GM10266 (cell line): ENCODE data around the gene CTSA.
"Not testable (repeated sequence)": the region's sequence is repeated elsewhere in the genome, so short reads cannot be mapped to it uniquely, and the experiment has no call there.

ENCODE experiments used
- DNase-seq: peaks from one replicate; pipeline ENCODE4 v3.0.0; 2012; ENCODE audit errors: extremely low spot score
- CTCF ChIP-seq: IDR thresholded peaks from 2 replicates; pipeline ENCODE4 v1.5.1; 2012; ENCODE audit warnings: mild to moderate bottlenecking, low read depth; ENCODE audit not compliant: control insufficient read depth, insufficient read depth; ENCODE audit errors: missing control alignments

Gene CTSA

GRCh38 chr20:45897289-45897688 is 6.2 kb downstream of the CTSA start:
- DNase-seq = no peak
- TF ChIP-seq CTCF = no peak

GRCh38 chr20:45897692-45898091 is 6.6 kb downstream of the CTSA start:
- DNase-seq = no peak
- no peak for TF ChIP-seq CTCF

- no peak for DNase-seq
- no peak for TF ChIP-seq CTCF
These were observed 7.2 kb downstream of the CTSA start for GRCh38 chr20:45898285-45898684.

- no peak for DNase-seq
- TF ChIP-seq CTCF = no peak
These were observed 8.1 kb downstream of the CTSA start for GRCh38 chr20:45899046-45899835.

GRCh38 chr20:45901332-45901731 is 10.2 kb downstream of the CTSA start:
- DNase-seq = not testable (repeated sequence)

- no peak for TF ChIP-seq CTCF
- no peak for DNase-seq
These were observed 11.1 kb downstream of the CTSA start for GRCh38 chr20:45902199-45902701.

- no peak for DNase-seq
- TF ChIP-seq CTCF = no peak
These were observed 13.7 kb downstream of the CTSA start for GRCh38 chr20:45904583-45905504.
